Fibroblast of lung (primary cell): ENCODE data around the gene SCRN2. TPM values are rescaled to one million over a fixed set of nuclear protein-coding genes. Genes with fewer than 3 reads are reported as not detected.

Experiments used
- DNase-seq, 2 donors: peaks; one replicate each; pipeline versions ENCODE4 v3.0.0 to v3.0.0-alpha.2; 2010; ENCODE audit warnings: low read depth in 2 of 2
- H2AFZ ChIP-seq: 2 replicates; pipeline ENCODE4 v1.5.1; 2012; ENCODE audit warnings: low read length, control low read depth, inconsistent platforms
- H3K27ac ChIP-seq: 2 replicates; pipeline ENCODE4 v1.5.1; 2011; ENCODE audit warnings: low read length, control low read depth; ENCODE audit not compliant: insufficient read depth
- H3K27me3 ChIP-seq: 2 replicates; pipeline ENCODE4 v1.5.1; 2011; ENCODE audit warnings: mild to moderate bottlenecking, low read length; ENCODE audit not compliant: control insufficient read depth, insufficient read depth
- H3K36me3 ChIP-seq: 2 replicates; pipeline ENCODE4 v1.5.1; 2011; ENCODE audit warnings: low read length; ENCODE audit not compliant: control insufficient read depth, insufficient read depth
- H3K4me1 ChIP-seq: 2 replicates; pipeline ENCODE4 v1.5.1; 2011; ENCODE audit warnings: low read length; ENCODE audit not compliant: control insufficient read depth, insufficient read depth; ENCODE audit errors: extremely low read depth
- H3K4me2 ChIP-seq: 2 replicates; pipeline ENCODE4 v1.5.1; 2011; ENCODE audit warnings: low read length, control low read depth; ENCODE audit not compliant: insufficient read depth; ENCODE audit errors: extremely low read depth
- H3K4me3 ChIP-seq, 4 experiments: fragments of 200-600 bp in 1 of 4; sonication (generic) in 1 of 4; replicated peaks in 1 of 4; 2 replicates each; pipeline ENCODE4 v1.5.1; 2011 to 2016; ENCODE audit warnings: low read length in 4 of 4, low read depth in 3 of 4, mild to moderate bottlenecking in 3 of 4, control low read depth in 2 of 4, inconsistent platforms in 1 of 4, mixed read lengths in 1 of 4; ENCODE audit not compliant: insufficient read depth in 1 of 4; ENCODE audit errors: control extremely low read depth in 1 of 4
- H3K79me2 ChIP-seq: 2 replicates; pipeline ENCODE4 v1.5.1; 2012; ENCODE audit warnings: mild to moderate bottlenecking, low read length, inconsistent platforms; ENCODE audit not compliant: control insufficient read depth, insufficient read depth
- H3K9ac ChIP-seq: 2 replicates; pipeline ENCODE4 v1.5.1; 2011; ENCODE audit warnings: mild to moderate bottlenecking, low read length, control low read depth; ENCODE audit not compliant: insufficient read depth
- H3K9me3 ChIP-seq: 2 replicates; pipeline ENCODE4 v1.5.1; 2012; ENCODE audit warnings: low read depth, low read length; ENCODE audit not compliant: control insufficient read depth, insufficient read depth
- H4K20me1 ChIP-seq: 2 replicates; pipeline ENCODE4 v1.5.1; 2011; ENCODE audit warnings: low read length; ENCODE audit not compliant: control insufficient read depth, insufficient read depth; ENCODE audit errors: extremely low read depth
- CTCF ChIP-seq, 2 donors: IDR thresholded peaks in 1 of 2; conservative IDR thresholded peaks in 1 of 2; 1 replicate in 1 of 2; 2 replicates in 1 of 2; pipeline ENCODE4 v1.5.1; 2011 to 2012; ENCODE audit warnings: low read length in 2 of 2, control low read depth in 1 of 2, inconsistent platforms in 1 of 2, low read depth in 1 of 2, mild to moderate bottlenecking in 1 of 2
- EZH2 ChIP-seq: IDR thresholded peaks from 2 replicates; pipeline ENCODE4 v1.5.1; 2012; ENCODE audit warnings: low read length, control low read depth, mild to moderate bottlenecking; ENCODE audit errors: missing control alignments
- polyA plus RNA-seq, 2 donors: library from polyadenylated mRNA; depleted of rRNA in 1 of 2; stranded (reverse) in 1 of 2; unstranded in 1 of 2; fragments of >200 nt; gene quantifications; 2 replicates each; pipeline ENCODE4 v1.2.1, GENCODE V29; 2011 to 2012; ENCODE audit warnings: missing spikeins in 1 of 2
- total RNA-seq: library from RNA; depleted of rRNA; stranded (reverse); fragments of >200 nt; gene quantifications from 2 replicates; pipeline ENCODE4 v1.2.1, GENCODE V29; 2014

SCRN2 gene
- total and polyA plus RNA-seq, 2 donors (not counting 1 experiment from before 2014, with no cell fraction given) = 10.6 to 40.8 TPM

- H3K4me1 ChIP-seq = no peaks in the 10 kb centered on the region
- no peak overlapping the region for H3K27ac ChIP-seq
- H3K27me3 ChIP-seq = peaks cover 30% of the 10 kb centered on the region
- no peaks in the 10 kb centered on the region for H4K20me1 ChIP-seq
- no peak overlapping the region for H2AFZ ChIP-seq
- no peaks in the 10 kb centered on the region for H3K9me3 ChIP-seq
- DNase-seq = peak; percentile 36 to 44
- H3K36me3 ChIP-seq = no peaks in the 10 kb centered on the region
- H3K79me2 ChIP-seq = no peaks in the 10 kb centered on the region
- H3K9ac ChIP-seq = no peak overlapping the region
- H3K4me2 ChIP-seq = peak overlapping the region; percentile 48
- TF ChIP-seq CTCF (conservative IDR thresholded peaks at IDR 0.05 in 1 of 2, IDR thresholded peaks at IDR 0.05 in 1 of 2; ENCODE audit: low read depth in 1 of 2, low read length in 2 of 2) (peak; percentile 45 to 54), EZH2 (peak; percentile 27)
- peak overlapping the region in 1 of 4 experiments; percentile 45 for H3K4me3 ChIP-seq
Observed at GRCh38 chr17:47789611-47790561, 51.2 kb downstream of the SCRN2 start.

Other genes with a start within 250 kb of the SCRN2 start
- 209 and 267 TPM in 2 replicates for gene KPNB1, start 191.4 kb downstream of the SCRN2 start, total RNA-seq
- 253 and 361 TPM in 2 replicates for gene KPNB1, start 191.4 kb downstream of the SCRN2 start, polyA plus RNA-seq
- gene TBKBP1, start 147.1 kb downstream of the SCRN2 start, total RNA-seq = 11.3 and 11.6 TPM in 2 replicates
- 4.6 and 5.3 TPM in 2 replicates for gene TBKBP1, start 147.1 kb downstream of the SCRN2 start, polyA plus RNA-seq
- gene TBX21, start 108.0 kb downstream of the SCRN2 start, total RNA-seq = not detected in 2 replicates
- gene TBX21, start 108.0 kb downstream of the SCRN2 start, polyA plus RNA-seq = not detected in 2 replicates
- 5.4 and 7.1 TPM in 2 replicates for gene OSBPL7, start 19.5 kb downstream of the SCRN2 start, total RNA-seq
- 2.1 and 2.2 TPM in 2 replicates for gene OSBPL7, start 19.5 kb downstream of the SCRN2 start, polyA plus RNA-seq
- 26.5 and 31.0 TPM in 2 replicates for gene MRPL10, start 9.7 kb downstream of the SCRN2 start, total RNA-seq
- gene MRPL10, start 9.7 kb downstream of the SCRN2 start, polyA plus RNA-seq = 44.7 and 53.1 TPM in 2 replicates
- gene LRRC46, start 9.6 kb downstream of the SCRN2 start, total RNA-seq = under 0.01 TPM in 2 replicates
- gene LRRC46, start 9.6 kb downstream of the SCRN2 start, polyA plus RNA-seq = 0.19 and 0.93 TPM in 2 replicates
- under 0.01 TPM in 1 of 2 replicates, not detected in the other for gene SP6, start 9.9 kb upstream of the SCRN2 start, total RNA-seq
- gene SP6, start 9.9 kb upstream of the SCRN2 start, polyA plus RNA-seq = 0.07 and 0.11 TPM in 2 replicates
- 0.26 and 1.5 TPM in 2 replicates for gene SP2, start 55.0 kb upstream of the SCRN2 start, total RNA-seq
- 2.6 and 5.3 TPM in 2 replicates for gene SP2, start 55.0 kb upstream of the SCRN2 start, polyA plus RNA-seq
- 16.2 and 26.6 TPM in 2 replicates for gene PNPO, start 100.3 kb upstream of the SCRN2 start, total RNA-seq
- gene PNPO, start 100.3 kb upstream of the SCRN2 start, polyA plus RNA-seq = 25.7 and 38.6 TPM in 2 replicates
- gene PRR15L, start 116.6 kb upstream of the SCRN2 start, total RNA-seq = not detected in 2 replicates
- not detected in 2 replicates for gene PRR15L, start 116.6 kb upstream of the SCRN2 start, polyA plus RNA-seq
- gene CDK5RAP3, start 129.8 kb upstream of the SCRN2 start, total RNA-seq = 72.2 and 118 TPM in 2 replicates
- 57.1 and 58.1 TPM in 2 replicates for gene CDK5RAP3, start 129.8 kb upstream of the SCRN2 start, polyA plus RNA-seq
- 49.8 and 63.1 TPM in 2 replicates for gene COPZ2, start 196.5 kb upstream of the SCRN2 start, total RNA-seq
- 97.9 and 104 TPM in 2 replicates for gene COPZ2, start 196.5 kb upstream of the SCRN2 start, polyA plus RNA-seq
- gene NFE2L1, start 207.1 kb upstream of the SCRN2 start, total RNA-seq = 90.4 and 162 TPM in 2 replicates
- gene NFE2L1, start 207.1 kb upstream of the SCRN2 start, polyA plus RNA-seq = 170 and 200 TPM in 2 replicates